ENCODE results near the gene ASB8.
A peak's percentile ranks its signal among the peaks of the same experiment; 100 is the strongest.

The ASB8 gene

GRCh38 chr12:48157018-48157888 is at the start of gene ASB8:
Gene ASB8, minus strand, starts transcription at chr12:48157515. Its CDS starts 4,019 bp downstream, at chr12:48153496.
- peak; percentile 98 to 99 for DNase-seq (ENCODE audit: extremely low read depth in 1 of 2, low read depth in 1 of 2)

- no peak for DNase-seq (ENCODE audit: extremely low read depth in 1 of 2, low read depth in 1 of 2)
Measured at GRCh38 chr12:48203192-48203591, 45.9 kb upstream of the ASB8 start, which contains the start of gene OR10AD1. Gene OR10AD1, minus strand, starts transcription at chr12:48203292. Its CDS starts 0 bp downstream, at chr12:48203292.

GRCh38 chr12:48202766-48203165 is 45.5 kb upstream of the ASB8 start:
- no peak for DNase-seq (ENCODE audit: extremely low read depth in 1 of 2, low read depth in 1 of 2)

- no peak for DNase-seq (ENCODE audit: extremely low read depth in 1 of 2, low read depth in 1 of 2)
Measured at GRCh38 chr12:48201516-48201915, 44.2 kb upstream of the ASB8 start.

- no peak for DNase-seq (ENCODE audit: extremely low read depth in 1 of 2, low read depth in 1 of 2)
Measured at GRCh38 chr12:48201091-48201490, 43.8 kb upstream of the ASB8 start.

- DNase-seq (ENCODE audit: extremely low read depth in 1 of 2, low read depth in 1 of 2), result no peak
Measured at GRCh38 chr12:48199774-48200221, 42.5 kb upstream of the ASB8 start.

- no peak for DNase-seq (ENCODE audit: extremely low read depth in 1 of 2, low read depth in 1 of 2)
Measured at GRCh38 chr12:48198985-48199384, 41.7 kb upstream of the ASB8 start.

- no peak for DNase-seq (ENCODE audit: extremely low read depth in 1 of 2, low read depth in 1 of 2)
Measured at GRCh38 chr12:48198672-48198971, 41.3 kb upstream of the ASB8 start.

- peak; percentile 76 to 79 for DNase-seq (ENCODE audit: extremely low read depth in 1 of 2, low read depth in 1 of 2)
Measured at GRCh38 chr12:48197971-48198671, 40.8 kb upstream of the ASB8 start.

GRCh38 chr12:48197549-48197970 is 40.2 kb upstream of the ASB8 start:
- no peak for DNase-seq (ENCODE audit: extremely low read depth in 1 of 2, low read depth in 1 of 2)

- no peak for DNase-seq (ENCODE audit: extremely low read depth in 1 of 2, low read depth in 1 of 2)
Measured at GRCh38 chr12:48194799-48195201, 37.5 kb upstream of the ASB8 start.

GRCh38 chr12:48193623-48194022 is 36.3 kb upstream of the ASB8 start:
- no peak for DNase-seq (ENCODE audit: extremely low read depth in 1 of 2, low read depth in 1 of 2)

- no peak for DNase-seq (ENCODE audit: extremely low read depth in 1 of 2, low read depth in 1 of 2)
Measured at GRCh38 chr12:48192861-48193260, 35.5 kb upstream of the ASB8 start.

GRCh38 chr12:48191096-48191495 is 33.8 kb upstream of the ASB8 start:
- no peak for DNase-seq (ENCODE audit: extremely low read depth in 1 of 2, low read depth in 1 of 2)

GRCh38 chr12:48189331-48190125 is 32.2 kb upstream of the ASB8 start:
- peak in 1 of 2 donors; percentile 43 for DNase-seq (ENCODE audit: extremely low read depth in 1 of 2, low read depth in 1 of 2)

GRCh38 chr12:48187916-48188695 is 30.8 kb upstream of the ASB8 start:
- no peak for DNase-seq (ENCODE audit: extremely low read depth in 1 of 2, low read depth in 1 of 2)

- DNase-seq (ENCODE audit: extremely low read depth in 1 of 2, low read depth in 1 of 2), result no peak
Measured at GRCh38 chr12:48185181-48185919, 28.0 kb upstream of the ASB8 start.

GRCh38 chr12:48184549-48184922 is 27.2 kb upstream of the ASB8 start:
- no peak for DNase-seq (ENCODE audit: extremely low read depth in 1 of 2, low read depth in 1 of 2)

- DNase-seq (ENCODE audit: extremely low read depth in 1 of 2, low read depth in 1 of 2), result no peak
Measured at GRCh38 chr12:48183876-48184548, 26.7 kb upstream of the ASB8 start.

Data from activated CD8-positive, alpha-beta memory T cell treated with anti-CD3 and anti-CD28 coated beads for 1 hour (primary cell).